Lower leg skin (tissue), 3 donors: ENCODE results near the gene ANKRD13C.

Experiments used
- CTCF ChIP-seq, 3 donors: fragments of 450-650 bp; IDR thresholded peaks; one replicate each; pipeline ENCODE4 v1.5.1; 2016; ENCODE audit warnings: antibody characterized with exemption in 3 of 3, mild to moderate bottlenecking in 3 of 3, moderate library complexity in 2 of 3
- POLR2A ChIP-seq, 2 donors: fragments of 450-650 bp; IDR thresholded peaks; one replicate each; pipeline ENCODE4 v1.6.1; 2016 to 2017; ENCODE audit warnings: antibody characterized with exemption in 2 of 2, mild to moderate bottlenecking in 1 of 2, moderate library complexity in 1 of 2

- TF ChIP-seq CTCF (IDR thresholded peaks at IDR 0.05) (no peak), POLR2A (IDR thresholded peaks at IDR 0.05) (no peak)
These were observed 131.7 kb downstream of the ANKRD13C start for GRCh38 chr1:70222716-70223235.
